ENCODE measurements around the gene RNF224.
"Not testable (repeated sequence)": the region's sequence is repeated elsewhere in the genome, so short reads cannot be mapped to it uniquely, and the experiment has no call there.

RNF224 gene

DNA sequence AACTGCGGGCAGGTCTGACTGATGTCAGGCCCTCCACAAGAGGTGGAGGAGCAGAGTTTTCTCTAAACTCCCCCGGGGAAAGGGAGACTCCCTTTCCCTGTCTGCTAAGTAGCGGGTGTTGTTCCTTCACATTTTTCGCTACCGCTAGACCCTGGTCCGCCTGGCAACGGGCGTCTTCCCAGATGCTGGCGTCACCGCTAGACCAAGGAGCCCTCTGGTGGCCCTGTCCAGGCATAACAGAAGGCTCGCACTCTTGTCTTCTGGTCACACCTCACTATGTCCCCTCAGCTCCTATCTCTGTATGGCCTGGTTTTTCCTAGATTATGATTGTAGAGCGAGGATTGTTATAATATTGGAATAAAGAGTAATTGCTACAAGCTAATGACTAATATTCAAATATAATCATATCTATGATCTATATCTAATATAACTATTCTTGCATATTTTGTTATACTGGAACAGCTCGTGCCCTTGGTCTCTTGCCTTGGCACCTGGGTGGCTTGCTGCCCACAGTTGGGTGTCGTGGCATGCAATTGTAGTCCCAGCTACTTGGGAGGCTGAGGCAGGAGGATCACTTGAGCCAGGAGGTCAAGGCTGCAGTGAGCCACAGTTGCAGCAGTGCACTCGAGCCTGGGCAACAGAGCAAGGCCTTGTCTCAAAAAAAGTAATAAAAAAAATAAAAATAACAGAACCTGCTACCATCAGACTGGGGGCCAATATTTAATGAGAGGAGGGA lies 35.0 kb downstream of the RNF224 start:
- not testable (repeated sequence) for DNase-seq (ENCODE audit: low read depth); H3K4me3 ChIP-seq (ENCODE audit: low read depth, low read length)
- TF ChIP-seq, protein P1, sequence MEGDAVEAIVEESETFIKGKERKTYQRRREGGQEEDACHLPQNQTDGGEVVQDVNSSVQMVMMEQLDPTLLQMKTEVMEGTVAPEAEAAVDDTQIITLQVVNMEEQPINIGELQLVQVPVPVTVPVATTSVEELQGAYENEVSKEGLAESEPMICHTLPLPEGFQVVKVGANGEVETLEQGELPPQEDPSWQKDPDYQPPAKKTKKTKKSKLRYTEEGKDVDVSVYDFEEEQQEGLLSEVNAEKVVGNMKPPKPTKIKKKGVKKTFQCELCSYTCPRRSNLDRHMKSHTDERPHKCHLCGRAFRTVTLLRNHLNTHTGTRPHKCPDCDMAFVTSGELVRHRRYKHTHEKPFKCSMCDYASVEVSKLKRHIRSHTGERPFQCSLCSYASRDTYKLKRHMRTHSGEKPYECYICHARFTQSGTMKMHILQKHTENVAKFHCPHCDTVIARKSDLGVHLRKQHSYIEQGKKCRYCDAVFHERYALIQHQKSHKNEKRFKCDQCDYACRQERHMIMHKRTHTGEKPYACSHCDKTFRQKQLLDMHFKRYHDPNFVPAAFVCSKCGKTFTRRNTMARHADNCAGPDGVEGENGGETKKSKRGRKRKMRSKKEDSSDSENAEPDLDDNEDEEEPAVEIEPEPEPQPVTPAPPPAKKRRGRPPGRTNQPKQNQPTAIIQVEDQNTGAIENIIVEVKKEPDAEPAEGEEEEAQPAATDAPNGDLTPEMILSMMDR (IDR thresholded peaks at IDR 0.05; ENCODE audit: low read depth, low read length): peak; percentile 14

DNA sequence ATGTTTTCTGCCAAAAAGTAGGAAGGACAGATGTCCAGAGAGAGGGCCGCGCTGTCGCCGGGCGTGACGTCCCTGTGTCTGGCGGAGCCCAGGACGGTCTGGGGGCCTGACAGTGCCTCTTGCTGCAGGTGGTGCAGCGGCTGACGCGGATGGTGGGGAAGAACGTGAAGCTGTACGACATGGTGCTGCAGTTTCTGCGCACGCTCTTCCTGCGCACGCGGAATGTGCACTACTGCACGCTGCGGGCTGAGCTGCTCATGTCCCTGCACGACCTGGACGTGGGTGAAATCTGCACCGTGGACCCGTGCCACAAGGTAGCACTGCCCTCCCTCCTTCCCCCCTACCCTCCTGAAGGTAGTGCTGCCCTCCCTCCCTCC lies 35.6 kb downstream of the RNF224 start:
- TF ChIP-seq, protein P1 (IDR thresholded peaks at IDR 0.05; ENCODE audit: low read depth, low read length): no peak
- TF ChIP-seq MYC (IDR thresholded peaks at IDR 0.05; ENCODE audit: low read depth, low read length) (no peak), POLR2A (IDR thresholded peaks at IDR 0.05; ENCODE audit: extremely low read depth, insufficient read length) (no peak)
- TF ChIP-seq, protein P2, sequence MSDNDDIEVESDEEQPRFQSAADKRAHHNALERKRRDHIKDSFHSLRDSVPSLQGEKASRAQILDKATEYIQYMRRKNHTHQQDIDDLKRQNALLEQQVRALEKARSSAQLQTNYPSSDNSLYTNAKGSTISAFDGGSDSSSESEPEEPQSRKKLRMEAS (IDR thresholded peaks at IDR 0.05; ENCODE audit: low read depth, low read length): no peak
- no peak for DNase-seq (ENCODE audit: low read depth)
- no peak overlapping the region for H3K4me3 ChIP-seq (ENCODE audit: low read depth, low read length)

DNA sequence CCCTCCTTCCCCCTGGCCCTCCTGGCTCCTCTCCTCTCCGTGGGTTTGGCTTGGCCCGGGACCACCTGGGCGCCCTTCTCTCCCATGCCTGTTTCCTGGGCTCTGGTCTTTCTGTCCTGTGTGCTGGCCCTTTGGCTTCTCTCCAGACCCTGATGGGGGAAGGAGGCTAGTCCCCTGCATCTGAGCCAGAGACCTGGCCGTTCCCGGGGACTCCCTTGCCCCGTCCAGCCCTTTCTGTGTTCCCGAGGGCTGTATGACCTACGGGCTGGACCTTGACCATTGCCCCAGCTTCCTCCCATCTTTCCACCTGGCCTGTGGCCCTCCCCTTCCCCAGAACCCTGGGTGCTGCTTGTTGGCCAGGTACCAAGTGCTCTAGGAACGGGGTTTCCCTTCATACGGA lies 36.2 kb downstream of the RNF224 start:
- TF ChIP-seq POLR2A (IDR thresholded peaks at IDR 0.05; ENCODE audit: extremely low read depth, insufficient read length): no peak
- no peak for TF ChIP-seq MYC (IDR thresholded peaks at IDR 0.05; ENCODE audit: low read depth, low read length)
- TF ChIP-seq, protein P2 (IDR thresholded peaks at IDR 0.05; ENCODE audit: low read depth, low read length): no peak
- TF ChIP-seq, protein P1 (IDR thresholded peaks at IDR 0.05; ENCODE audit: low read depth, low read length): no peak
- no peak overlapping the region for H3K4me3 ChIP-seq (ENCODE audit: low read depth, low read length)
- no peak for DNase-seq (ENCODE audit: low read depth)

GRCh38 chr9:137264067-137264466 lies 36.8 kb downstream of the RNF224 start:
- no peak for DNase-seq (ENCODE audit: low read depth)
- no peak for TF ChIP-seq MYC (IDR thresholded peaks at IDR 0.05; ENCODE audit: low read depth, low read length)
- TF ChIP-seq, protein P1 (IDR thresholded peaks at IDR 0.05; ENCODE audit: low read depth, low read length): no peak
- TF ChIP-seq POLR2A (IDR thresholded peaks at IDR 0.05; ENCODE audit: extremely low read depth, insufficient read length): no peak
- TF ChIP-seq, protein P2 (IDR thresholded peaks at IDR 0.05; ENCODE audit: low read depth, low read length): no peak
- H3K4me3 ChIP-seq (ENCODE audit: low read depth, low read length): no peak overlapping the region

DNA sequence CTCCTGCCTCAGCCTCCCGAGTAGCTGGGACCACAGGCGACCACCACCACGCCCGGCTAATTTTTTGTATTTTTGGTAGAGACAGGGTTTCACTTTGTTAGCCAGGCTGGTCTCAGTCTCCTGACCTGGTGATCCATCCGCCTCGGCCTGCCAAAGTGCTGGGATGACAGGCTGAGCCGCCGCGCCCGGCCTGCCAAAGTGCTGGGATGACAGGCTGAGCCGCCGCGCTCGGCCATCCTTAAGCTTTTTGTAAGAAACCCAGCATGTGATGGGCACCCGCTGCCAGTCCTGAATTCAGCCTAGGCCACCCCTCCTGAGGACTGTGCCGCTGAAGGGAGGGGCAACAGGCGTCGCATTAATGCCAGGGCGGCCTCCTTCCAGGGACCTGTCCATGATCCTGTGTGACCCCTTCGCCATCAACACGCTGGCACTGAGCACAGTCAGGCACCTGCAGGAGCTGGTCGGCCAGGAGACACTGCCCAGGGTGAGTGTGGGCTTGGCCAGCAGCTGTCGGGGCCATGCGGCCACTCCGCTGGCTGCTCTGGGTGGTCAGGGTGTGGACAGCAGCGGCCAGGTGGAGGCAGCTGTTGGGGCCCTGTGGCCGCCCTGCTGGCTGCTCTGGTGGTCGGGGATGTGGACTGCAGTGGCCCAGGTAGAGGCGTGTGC lies 38.3 kb downstream of the RNF224 start:
- DNase-seq (ENCODE audit: low read depth): no peak
- TF ChIP-seq, protein P2 (IDR thresholded peaks at IDR 0.05; ENCODE audit: low read depth, low read length): no peak
- TF ChIP-seq, protein P1 (IDR thresholded peaks at IDR 0.05; ENCODE audit: low read depth, low read length): no peak
- TF ChIP-seq POLR2A (IDR thresholded peaks at IDR 0.05; ENCODE audit: extremely low read depth, insufficient read length) (no peak), MYC (IDR thresholded peaks at IDR 0.05; ENCODE audit: low read depth, low read length) (no peak)
- H3K4me3 ChIP-seq (ENCODE audit: low read depth, low read length): no peak overlapping the region

Measured in NB4 (cell line).